ENCODE results near the gene KIAA1210.

The KIAA1210 gene

DNA sequence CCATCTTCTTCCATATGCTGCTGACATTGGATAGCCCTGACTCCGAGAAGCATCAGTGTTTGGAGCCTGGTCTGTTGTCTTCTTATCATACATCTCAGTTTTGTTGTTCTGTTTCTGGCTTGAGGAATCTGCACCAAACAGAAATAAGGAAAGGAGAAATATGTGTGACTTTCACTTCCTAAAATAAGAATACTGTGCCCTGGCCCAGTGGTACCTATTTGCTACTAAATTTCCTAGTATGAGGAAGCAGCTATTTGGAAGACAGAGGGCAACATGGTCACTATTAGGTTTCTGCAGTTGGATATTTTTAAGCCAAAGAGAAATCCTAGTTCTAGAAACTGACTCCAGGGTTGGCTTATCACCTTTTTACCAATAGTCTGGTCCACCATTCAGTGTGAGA is 38.0 kb downstream of the KIAA1210 start:
- no peak for DNase-seq (ENCODE audit: low spot score)

DNA sequence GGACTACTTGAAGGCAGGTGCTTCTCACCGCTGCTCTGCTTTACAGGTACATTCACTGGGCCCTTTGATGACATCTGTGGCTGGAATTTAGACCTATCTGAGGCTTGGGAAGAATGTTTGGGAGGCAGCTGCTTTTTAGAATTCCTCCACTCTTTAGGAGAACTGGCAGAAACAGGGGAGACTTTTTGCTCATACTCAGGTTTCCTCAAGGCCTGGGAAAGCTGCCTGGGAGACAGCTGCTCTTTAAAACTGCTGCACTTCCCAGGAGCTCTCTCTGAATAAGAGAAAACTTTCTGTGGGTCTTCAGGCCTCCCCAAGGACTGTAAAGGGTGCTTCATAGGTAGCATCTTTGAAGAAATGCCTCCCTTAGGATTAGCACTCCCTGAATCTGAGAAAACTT is 40.5 kb downstream of the KIAA1210 start:
- DNase-seq (ENCODE audit: low spot score): no peak

More for the DNA sequence above, 38.0 kb downstream of the KIAA1210 start:
- in situ Hi-C loops (cut with MboI; ENCODE audit: low pct_unique_long_range_greater_than_20kb, low sequenced_read_pairs, unreplicated experiment): no loop called here
- TF ChIP-seq, protein P1, sequence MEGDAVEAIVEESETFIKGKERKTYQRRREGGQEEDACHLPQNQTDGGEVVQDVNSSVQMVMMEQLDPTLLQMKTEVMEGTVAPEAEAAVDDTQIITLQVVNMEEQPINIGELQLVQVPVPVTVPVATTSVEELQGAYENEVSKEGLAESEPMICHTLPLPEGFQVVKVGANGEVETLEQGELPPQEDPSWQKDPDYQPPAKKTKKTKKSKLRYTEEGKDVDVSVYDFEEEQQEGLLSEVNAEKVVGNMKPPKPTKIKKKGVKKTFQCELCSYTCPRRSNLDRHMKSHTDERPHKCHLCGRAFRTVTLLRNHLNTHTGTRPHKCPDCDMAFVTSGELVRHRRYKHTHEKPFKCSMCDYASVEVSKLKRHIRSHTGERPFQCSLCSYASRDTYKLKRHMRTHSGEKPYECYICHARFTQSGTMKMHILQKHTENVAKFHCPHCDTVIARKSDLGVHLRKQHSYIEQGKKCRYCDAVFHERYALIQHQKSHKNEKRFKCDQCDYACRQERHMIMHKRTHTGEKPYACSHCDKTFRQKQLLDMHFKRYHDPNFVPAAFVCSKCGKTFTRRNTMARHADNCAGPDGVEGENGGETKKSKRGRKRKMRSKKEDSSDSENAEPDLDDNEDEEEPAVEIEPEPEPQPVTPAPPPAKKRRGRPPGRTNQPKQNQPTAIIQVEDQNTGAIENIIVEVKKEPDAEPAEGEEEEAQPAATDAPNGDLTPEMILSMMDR (IDR thresholded peaks at IDR 0.05; ENCODE audit: extremely low read depth, insufficient read depth, missing control alignments): no peak

DNA sequence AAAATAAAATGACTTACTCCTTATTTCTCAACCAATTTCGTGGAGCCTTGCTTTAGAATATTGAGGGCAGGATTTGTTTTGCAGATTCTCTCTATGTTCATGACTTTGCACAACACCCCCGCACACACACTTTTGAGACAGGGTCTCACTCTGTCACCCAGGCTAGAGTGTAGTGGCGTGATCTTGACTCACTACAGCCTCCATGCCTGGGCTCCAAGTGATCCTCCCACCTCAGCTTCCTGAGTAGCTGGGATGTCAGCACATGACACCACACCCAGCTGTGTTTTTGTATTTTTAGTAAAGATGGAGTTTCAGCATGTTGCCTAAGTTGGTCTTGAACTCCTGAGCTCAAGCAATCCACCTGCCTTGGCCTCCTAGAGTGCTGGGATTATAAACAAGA is 42.8 kb downstream of the KIAA1210 start:
- in situ Hi-C loops (cut with MboI; ENCODE audit: low pct_unique_long_range_greater_than_20kb, low sequenced_read_pairs, unreplicated experiment): no loop called here
- DNase-seq (ENCODE audit: low spot score): no peak
- TF ChIP-seq, protein P1 (IDR thresholded peaks at IDR 0.05; ENCODE audit: extremely low read depth, insufficient read depth, missing control alignments): no peak

More for the DNA sequence above, 40.5 kb downstream of the KIAA1210 start:
- in situ Hi-C loops (cut with MboI; ENCODE audit: low pct_unique_long_range_greater_than_20kb, low sequenced_read_pairs, unreplicated experiment): no loop called here
- TF ChIP-seq, protein P1 (IDR thresholded peaks at IDR 0.05; ENCODE audit: extremely low read depth, insufficient read depth, missing control alignments): no peak

DNA sequence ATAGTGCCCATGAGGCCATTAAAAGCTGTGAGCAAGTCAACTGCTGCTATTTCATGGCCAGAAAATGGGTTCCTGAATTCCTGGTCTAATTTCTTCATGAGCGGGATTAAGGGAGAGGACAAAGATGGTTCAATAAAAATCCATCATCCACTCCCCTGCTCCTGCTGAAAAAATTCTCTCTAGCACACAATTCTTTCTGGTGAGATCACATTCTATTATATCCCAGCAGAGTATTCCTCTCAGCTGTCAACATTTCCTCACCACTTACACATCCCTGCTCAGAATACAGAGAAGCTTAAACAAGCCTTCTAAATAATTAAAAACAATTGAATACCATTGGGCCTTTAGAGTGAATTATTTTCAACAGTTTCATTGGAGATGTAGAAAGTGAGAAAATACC is 45.3 kb downstream of the KIAA1210 start:
- DNase-seq (ENCODE audit: low spot score): no peak
- TF ChIP-seq, protein P1 (IDR thresholded peaks at IDR 0.05; ENCODE audit: extremely low read depth, insufficient read depth, missing control alignments): no peak
- in situ Hi-C loops (cut with MboI; ENCODE audit: low pct_unique_long_range_greater_than_20kb, low sequenced_read_pairs, unreplicated experiment): no loop called here

DNA sequence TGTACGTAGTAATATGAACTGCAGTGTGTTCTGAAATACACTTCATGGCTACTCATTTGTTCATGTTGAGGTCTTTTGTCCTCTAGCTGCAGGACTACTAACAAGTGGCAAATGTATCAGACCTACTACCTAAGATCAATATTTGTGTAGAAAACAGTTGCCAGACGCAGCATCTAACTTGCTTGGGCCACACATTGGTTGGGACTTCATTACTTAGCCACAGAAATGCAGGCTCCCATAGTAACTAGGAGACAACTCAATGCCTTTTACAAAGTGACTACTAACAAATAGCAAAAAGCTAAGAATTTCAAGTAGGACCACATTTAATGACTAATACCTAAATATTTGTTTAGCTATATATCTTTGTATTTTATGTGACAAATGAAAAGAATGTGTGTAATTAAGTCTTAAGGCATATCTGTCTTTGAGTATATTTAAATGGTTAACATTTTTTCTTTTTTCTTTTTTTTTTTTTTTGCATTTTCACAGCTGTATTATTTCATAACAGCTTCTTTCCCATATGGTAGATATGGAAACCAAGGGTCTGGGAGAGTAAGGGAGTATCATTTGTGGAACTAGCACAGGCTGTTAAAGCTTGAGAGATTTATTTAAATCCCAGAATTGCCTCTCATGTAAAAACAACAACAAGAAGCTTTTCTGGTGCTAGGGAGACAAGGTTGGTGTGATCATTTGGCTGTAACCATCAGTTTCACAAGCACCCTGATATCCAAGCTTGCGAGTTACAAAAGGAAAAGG is 52.2 kb downstream of the KIAA1210 start:
- in situ Hi-C loops (cut with MboI; ENCODE audit: low pct_unique_long_range_greater_than_20kb, low sequenced_read_pairs, unreplicated experiment): no loop called here
- TF ChIP-seq, protein P1 (IDR thresholded peaks at IDR 0.05; ENCODE audit: extremely low read depth, insufficient read depth, missing control alignments): no peak
- DNase-seq (ENCODE audit: low spot score): no peak

DNA sequence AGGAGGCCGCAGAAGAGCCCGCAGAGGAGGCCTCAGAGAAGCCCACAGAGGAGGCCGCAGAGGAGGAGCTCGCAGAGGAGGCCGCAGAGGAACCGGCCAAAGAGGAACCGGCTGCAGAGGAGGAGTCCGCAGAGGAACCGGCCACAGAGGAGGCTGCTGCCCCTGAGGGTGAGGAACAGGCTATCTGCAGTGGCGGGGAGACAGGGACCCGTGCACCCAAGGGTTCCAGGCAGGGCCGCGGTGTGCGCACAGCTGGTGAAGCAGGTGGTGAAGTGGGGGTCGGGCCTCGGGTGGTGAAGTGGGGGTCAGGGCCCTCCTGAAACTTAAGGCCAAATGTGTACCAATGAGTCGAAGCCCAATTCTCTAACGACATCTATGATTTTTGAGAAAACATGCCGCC is 53.7 kb downstream of the KIAA1210 start:
- DNase-seq (ENCODE audit: low spot score): no peak
- in situ Hi-C loops (cut with MboI; ENCODE audit: low pct_unique_long_range_greater_than_20kb, low sequenced_read_pairs, unreplicated experiment): no loop called here
- TF ChIP-seq, protein P1 (IDR thresholded peaks at IDR 0.05; ENCODE audit: extremely low read depth, insufficient read depth, missing control alignments): no peak
